Measurements from ENCODE around the gene HJURP.

The HJURP gene

GRCh38 chr2:233796254-233796653, 58.1 kb downstream of the HJURP start:
- no peak overlapping the region for H4K91ac ChIP-seq (ENCODE audit: low read depth, low read length, poor library complexity)
- H3K18ac ChIP-seq (ENCODE audit: low read length): no peak overlapping the region
- H2BK12ac ChIP-seq (ENCODE audit: low read length): no peak overlapping the region
- H3K9me3 ChIP-seq (replicated peaks in 1 of 2; ENCODE audit: control insufficient read depth in 2 of 2, insufficient read depth in 1 of 2, low read depth in 1 of 2, low read length in 2 of 2): no peaks in the 10 kb centered on the region
- no peak overlapping the region for H2BK15ac ChIP-seq (ENCODE audit: low read length)
- no peak overlapping the region for H3K23ac ChIP-seq (ENCODE audit: low read depth, low read length, poor library complexity)
- H3K79me1 ChIP-seq (ENCODE audit: low read depth, low read length): no peaks in the 10 kb centered on the region
- no peak overlapping the region for H3K4me2 ChIP-seq (ENCODE audit: insufficient read depth, low read length, poor library complexity, severe bottlenecking)
- peaks cover 0 to 2% of the 10 kb centered on the region in 2 donors for H3K4me1 ChIP-seq (ENCODE audit: control insufficient read depth in 2 of 2, insufficient read depth in 1 of 2, low read depth in 1 of 2, low read length in 2 of 2)
- H3K36me3 ChIP-seq (replicated peaks in 1 of 2; ENCODE audit: control insufficient read depth in 2 of 2, insufficient read depth in 2 of 2, low read length in 2 of 2): no peaks in the 10 kb centered on the region
- H3K4ac ChIP-seq (ENCODE audit: low read length): no peak overlapping the region
- no peak overlapping the region for H3K14ac ChIP-seq (ENCODE audit: low read length)
- DNase-seq (ENCODE audit: low spot score): no peak
- no peak overlapping the region for H2AK5ac ChIP-seq (ENCODE audit: low read depth, low read length)
- no peak overlapping the region for H2BK120ac ChIP-seq (ENCODE audit: low read depth, low read length)
- no peak overlapping the region for H2BK5ac ChIP-seq (ENCODE audit: low read length)
- no peak overlapping the region for H3K27ac ChIP-seq (replicated peaks; ENCODE audit: low read length)
- H2AFZ ChIP-seq (ENCODE audit: low read length): no peak overlapping the region
- no CpG with 5 or more reads among the region's 9 CpGs for WGBS, 2 donors (ENCODE audit: extremely low coverage in 2 of 2, insufficient read length in 2 of 2, insufficient replicate concordance in 1 of 2)
- H3K9ac ChIP-seq (ENCODE audit: low read depth, low read length, poor library complexity): no peak overlapping the region
- H3K4me3 ChIP-seq (ENCODE audit: low read length in 2 of 2): no peak overlapping the region
- H4K8ac ChIP-seq (ENCODE audit: low read depth, low read length): no peak overlapping the region
- H3K27me3 ChIP-seq (ENCODE audit: control insufficient read depth in 3 of 3, insufficient read depth in 3 of 3, low read depth in 1 of 3, low read length in 3 of 3): peaks cover 0 to 3% (median 0%) of the 10 kb centered on the region in 3 experiments

GRCh38 chr2:233795735-233796171, 58.6 kb downstream of the HJURP start:
- Histone ChIP-seq H3K4me3 (ENCODE audit: low read length in 2 of 2) (no peak overlapping the region), H3K9ac (ENCODE audit: low read depth, low read length, poor library complexity) (no peak overlapping the region), H2BK15ac (ENCODE audit: low read length) (no peak overlapping the region), H3K4ac (ENCODE audit: low read length) (no peak overlapping the region), H4K91ac (ENCODE audit: low read depth, low read length, poor library complexity) (no peak overlapping the region), H3K14ac (ENCODE audit: low read length) (peak overlapping the region; percentile 2), H2AFZ (ENCODE audit: low read length) (no peak overlapping the region), H3K23ac (ENCODE audit: low read depth, low read length, poor library complexity) (peak overlapping the region; percentile 22), H4K8ac (ENCODE audit: low read depth, low read length) (no peak overlapping the region), H3K27ac (replicated peaks; ENCODE audit: low read length) (no peak overlapping the region), H3K4me2 (ENCODE audit: insufficient read depth, low read length, poor library complexity, severe bottlenecking) (no peak overlapping the region), H3K79me1 (ENCODE audit: low read depth, low read length) (no peaks in the 10 kb centered on the region), H3K36me3 (replicated peaks in 1 of 2; ENCODE audit: control insufficient read depth in 2 of 2, insufficient read depth in 2 of 2, low read length in 2 of 2) (no peaks in the 10 kb centered on the region), H2BK5ac (ENCODE audit: low read length) (no peak overlapping the region), H2AK5ac (ENCODE audit: low read depth, low read length) (no peak overlapping the region), H3K18ac (ENCODE audit: low read length) (peak overlapping the region; percentile 20), H3K9me3 (replicated peaks in 1 of 2; ENCODE audit: control insufficient read depth in 2 of 2, insufficient read depth in 1 of 2, low read depth in 1 of 2, low read length in 2 of 2) (no peaks in the 10 kb centered on the region), H2BK120ac (ENCODE audit: low read depth, low read length) (no peak overlapping the region), H2BK12ac (ENCODE audit: low read length) (no peak overlapping the region), H3K4me1 (ENCODE audit: control insufficient read depth in 2 of 2, insufficient read depth in 1 of 2, low read depth in 1 of 2, low read length in 2 of 2) (peaks cover 0 to 2% of the 10 kb centered on the region in 2 donors), H3K27me3 (ENCODE audit: control insufficient read depth in 3 of 3, insufficient read depth in 3 of 3, low read depth in 1 of 3, low read length in 3 of 3) (peaks cover 0 to 3% (median 0%) of the 10 kb centered on the region in 3 experiments)
- no CpG with 5 or more reads among the region's 13 CpGs for WGBS, 2 donors (ENCODE audit: extremely low coverage in 2 of 2, insufficient read length in 2 of 2, insufficient replicate concordance in 1 of 2)
- DNase-seq (ENCODE audit: low spot score): no peak

DNA sequence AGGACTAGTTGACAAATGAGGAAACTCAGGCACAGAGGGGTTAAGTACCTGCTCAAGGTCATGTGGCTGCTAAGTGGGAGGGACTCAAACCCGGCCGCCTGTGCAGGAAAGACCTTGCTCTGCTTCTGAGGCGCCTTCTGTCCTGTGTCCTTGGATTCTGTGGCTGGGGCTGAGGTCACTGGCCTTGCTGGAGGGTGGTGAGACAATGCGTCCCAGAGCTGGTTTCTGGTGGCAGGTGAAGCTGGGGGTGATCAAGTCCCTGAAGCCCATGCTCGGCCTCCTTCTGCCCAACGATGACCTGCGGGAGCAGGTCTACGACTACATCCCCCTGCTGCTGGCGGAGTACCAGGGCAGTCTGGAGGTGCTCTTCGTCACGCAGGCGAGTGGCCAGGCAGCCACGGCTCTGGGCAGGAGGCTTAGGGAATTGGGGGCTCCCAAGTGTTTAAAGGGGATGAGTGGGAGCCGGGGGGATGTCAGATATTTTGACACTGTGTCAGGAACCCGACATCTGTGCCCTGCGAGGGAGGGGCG, 60.1 kb downstream of the HJURP start:
- Histone ChIP-seq H3K4ac (ENCODE audit: low read length) (peak overlapping the region; percentile 20), H2BK5ac (ENCODE audit: low read length) (no peak overlapping the region), H3K4me1 (ENCODE audit: control insufficient read depth in 2 of 2, insufficient read depth in 1 of 2, low read depth in 1 of 2, low read length in 2 of 2) (peaks cover 0 to 2% of the 10 kb centered on the region in 2 donors), H3K18ac (ENCODE audit: low read length) (no peak overlapping the region), H3K4me2 (ENCODE audit: insufficient read depth, low read length, poor library complexity, severe bottlenecking) (no peak overlapping the region), H2BK12ac (ENCODE audit: low read length) (peak overlapping the region; percentile 66), H4K8ac (ENCODE audit: low read depth, low read length) (no peak overlapping the region), H3K23ac (ENCODE audit: low read depth, low read length, poor library complexity) (no peak overlapping the region), H3K27ac (replicated peaks; ENCODE audit: low read length) (no peak overlapping the region), H3K4me3 (ENCODE audit: low read length in 2 of 2) (no peak overlapping the region), H3K9ac (ENCODE audit: low read depth, low read length, poor library complexity) (no peak overlapping the region), H2AK5ac (ENCODE audit: low read depth, low read length) (no peak overlapping the region), H3K9me3 (replicated peaks in 1 of 2; ENCODE audit: control insufficient read depth in 2 of 2, insufficient read depth in 1 of 2, low read depth in 1 of 2, low read length in 2 of 2) (no peaks in the 10 kb centered on the region), H2BK120ac (ENCODE audit: low read depth, low read length) (no peak overlapping the region), H4K91ac (ENCODE audit: low read depth, low read length, poor library complexity) (no peak overlapping the region), H3K14ac (ENCODE audit: low read length) (no peak overlapping the region), H3K27me3 (ENCODE audit: control insufficient read depth in 3 of 3, insufficient read depth in 3 of 3, low read depth in 1 of 3, low read length in 3 of 3) (peaks cover 0 to 3% (median 0%) of the 10 kb centered on the region in 3 experiments), H3K79me1 (ENCODE audit: low read depth, low read length) (no peaks in the 10 kb centered on the region), H3K36me3 (replicated peaks in 1 of 2; ENCODE audit: control insufficient read depth in 2 of 2, insufficient read depth in 2 of 2, low read length in 2 of 2) (no peaks in the 10 kb centered on the region), H2AFZ (ENCODE audit: low read length) (no peak overlapping the region), H2BK15ac (ENCODE audit: low read length) (peak overlapping the region; percentile 65)
- no CpG with 5 or more reads among the region's 17 CpGs for WGBS, 2 donors (ENCODE audit: extremely low coverage in 2 of 2, insufficient read length in 2 of 2, insufficient replicate concordance in 1 of 2)
- no peak for DNase-seq (ENCODE audit: low spot score)

- no peak for DNase-seq (ENCODE audit: low spot score)
- no peak overlapping the region for H3K23ac ChIP-seq (ENCODE audit: low read depth, low read length, poor library complexity)
- no peak overlapping the region for H2BK5ac ChIP-seq (ENCODE audit: low read length)
- peak overlapping the region; percentile 2 for H2AK5ac ChIP-seq (ENCODE audit: low read depth, low read length)
- H4K8ac ChIP-seq (ENCODE audit: low read depth, low read length): no peak overlapping the region
- no peak overlapping the region for H3K4me2 ChIP-seq (ENCODE audit: insufficient read depth, low read length, poor library complexity, severe bottlenecking)
- no CpG with 5 or more reads among the region's 18 CpGs for WGBS, 2 donors (ENCODE audit: extremely low coverage in 2 of 2, insufficient read length in 2 of 2, insufficient replicate concordance in 1 of 2)
- peak overlapping the region; percentile 34 for H3K9ac ChIP-seq (ENCODE audit: low read depth, low read length, poor library complexity)
- H3K18ac ChIP-seq (ENCODE audit: low read length): no peak overlapping the region
- H3K9me3 ChIP-seq (replicated peaks in 1 of 2; ENCODE audit: control insufficient read depth in 2 of 2, insufficient read depth in 1 of 2, low read depth in 1 of 2, low read length in 2 of 2): no peaks in the 10 kb centered on the region
- H2BK15ac ChIP-seq (ENCODE audit: low read length): peak overlapping the region; percentile 65
- H3K14ac ChIP-seq (ENCODE audit: low read length): no peak overlapping the region
- no peak overlapping the region for H3K4me3 ChIP-seq (ENCODE audit: low read length in 2 of 2)
- H3K27me3 ChIP-seq (ENCODE audit: control insufficient read depth in 3 of 3, insufficient read depth in 3 of 3, low read depth in 1 of 3, low read length in 3 of 3): peaks cover 0 to 3% (median 0%) of the 10 kb centered on the region in 3 experiments
- H3K4ac ChIP-seq (ENCODE audit: low read length): peak overlapping the region; percentile 20
- H2BK12ac ChIP-seq (ENCODE audit: low read length): no peak overlapping the region
- H4K91ac ChIP-seq (ENCODE audit: low read depth, low read length, poor library complexity): no peak overlapping the region
- H3K4me1 ChIP-seq (ENCODE audit: control insufficient read depth in 2 of 2, insufficient read depth in 1 of 2, low read depth in 1 of 2, low read length in 2 of 2): no peaks in the 10 kb centered on the region
- H3K79me1 ChIP-seq (ENCODE audit: low read depth, low read length): no peaks in the 10 kb centered on the region
- H2AFZ ChIP-seq (ENCODE audit: low read length): no peak overlapping the region
- no peak overlapping the region for H3K27ac ChIP-seq (replicated peaks; ENCODE audit: low read length)
- H3K36me3 ChIP-seq (replicated peaks in 1 of 2; ENCODE audit: control insufficient read depth in 2 of 2, insufficient read depth in 2 of 2, low read length in 2 of 2): no peaks in the 10 kb centered on the region
- H2BK120ac ChIP-seq (ENCODE audit: low read depth, low read length): no peak overlapping the region
Measured at GRCh38 chr2:233793465-233794127, 60.7 kb downstream of the HJURP start.
